GM18519 (cell line): Measurements from ENCODE around the gene PRRT2.
A peak's percentile ranks its signal among the peaks of the same experiment; 100 is the strongest.
"Not testable (repeated sequence)": the region's sequence is repeated elsewhere in the genome, so short reads cannot be mapped to it uniquely, and the experiment has no call there.

Experiments used
- ATAC-seq: cut with Tn5 transposase; IDR thresholded peaks from one replicate; pipeline ENCODE4 v1.9.1; 2021; ENCODE audit warnings: mild to moderate bottlenecking, moderate library complexity; ENCODE audit not compliant: unreplicated experiment, low FRiP score

Gene PRRT2

GRCh38 chr16:29790183-29790948 is 21.6 kb upstream of the PRRT2 start, which contains the start of gene KIF22:
TSS of gene KIF22 (plus strand) at chr16:29790751. CDS start at chr16:29790760, 9 bp downstream.
- ATAC-seq = peak; percentile 70

- ATAC-seq = no peak
Measured at GRCh38 chr16:29790949-29791844, 20.8 kb upstream of the PRRT2 start.

GRCh38 chr16:29791845-29792807 is 19.9 kb upstream of the PRRT2 start:
- no peak for ATAC-seq

GRCh38 chr16:29793153-29793552 is 18.8 kb upstream of the PRRT2 start:
- ATAC-seq = not testable (repeated sequence)

GRCh38 chr16:29794231-29794710 is 17.7 kb upstream of the PRRT2 start:
- no peak for ATAC-seq

- no peak for ATAC-seq
Measured at GRCh38 chr16:29802416-29802935, 9.5 kb upstream of the PRRT2 start.

GRCh38 chr16:29804020-29804419 is 8.0 kb upstream of the PRRT2 start:
- ATAC-seq = no peak

GRCh38 chr16:29804455-29805231 is 7.3 kb upstream of the PRRT2 start:
- ATAC-seq = no peak

GRCh38 chr16:29805232-29806098 is 6.5 kb upstream of the PRRT2 start:
- ATAC-seq = peak; percentile 35

- ATAC-seq = no peak
Measured at GRCh38 chr16:29806099-29806579, 5.9 kb upstream of the PRRT2 start, which contains the start of gene MAZ. TSS of gene MAZ (plus strand) at chr16:29806529. CDS start at chr16:29806702, 173 bp downstream.

- ATAC-seq = no peak
Measured at GRCh38 chr16:29806641-29807425, 5.2 kb upstream of the PRRT2 start.

- ATAC-seq = no peak
Measured at GRCh38 chr16:29807426-29808218, 4.4 kb upstream of the PRRT2 start.

- no peak for ATAC-seq
Measured at GRCh38 chr16:29808219-29808900, 3.6 kb upstream of the PRRT2 start.

- ATAC-seq = no peak
Measured at GRCh38 chr16:29809031-29809747, 2.8 kb upstream of the PRRT2 start.
